Heart left ventricle (tissue), 16 donors: ENCODE data around the gene TENT4B. TPM values are rescaled to one million over a fixed set of nuclear protein-coding genes. Genes with fewer than 3 reads are reported as not detected.
A peak's percentile ranks its signal among the peaks of the same experiment; 100 is the strongest.

ENCODE experiments used
- ATAC-seq, 4 donors: fragments of 200-7000 bp; cut with Tn5 transposase; one replicate each; pipeline ENCODE4 v1.9.1; 2020 to 2022; ENCODE audit warnings: moderate library complexity in 4 of 4, mild to moderate bottlenecking in 3 of 4, moderate number of reproducible peaks in 1 of 4
- DNase-seq, 5 donors: peaks; one replicate each; pipeline ENCODE4 v3.0.0-alpha.2; 2020
- H3K27ac ChIP-seq, 12 donors: fragments of 200-600 bp; sonication (generic) in 4 of 12; one replicate each; pipeline versions ENCODE4 v1.5.0 to v1.8.0; 2016 to 2022; ENCODE audit warnings: mild to moderate bottlenecking in 2 of 12
- H3K27me3 ChIP-seq, 9 donors: fragments of 200-600 bp; sonication (generic) in 2 of 9; one replicate each; pipeline versions ENCODE4 v1.5.1 to v1.8.0; 2016 to 2022; ENCODE audit warnings: mild to moderate bottlenecking in 3 of 9
- H3K36me3 ChIP-seq, 9 donors: fragments of 200-600 bp; sonication (generic) in 2 of 9; one replicate each; pipeline versions ENCODE4 v1.5.0 to v1.8.0; 2018 to 2022; ENCODE audit warnings: mild to moderate bottlenecking in 2 of 9
- H3K4me1 ChIP-seq, 12 donors: fragments of 200-600 bp; sonication (generic) in 4 of 12; one replicate each; pipeline versions ENCODE4 v1.5.0 to v1.8.0; 2016 to 2022; ENCODE audit warnings: mild to moderate bottlenecking in 3 of 12
- H3K4me3 ChIP-seq, 12 donors: fragments of 200-600 bp; sonication (generic) in 4 of 12; one replicate each; pipeline versions ENCODE4 v1.5.0 to v1.8.0; 2017 to 2022; ENCODE audit warnings: mild to moderate bottlenecking in 9 of 12, moderate library complexity in 4 of 12
- H3K9me3 ChIP-seq, 12 donors: fragments of 200-600 bp; sonication (generic) in 4 of 12; one replicate each; pipeline versions ENCODE4 v1.5.0 to v1.8.0; 2016 to 2022; ENCODE audit warnings: mild to moderate bottlenecking in 1 of 12
- POLR2A ChIP-seq, 2 donors: fragments of 450-650 bp; IDR thresholded peaks; one replicate each; pipeline ENCODE4 v1.6.1; 2017; ENCODE audit warnings: antibody characterized with exemption in 2 of 2, mild to moderate bottlenecking in 2 of 2, moderate library complexity in 2 of 2
- WGBS, 4 donors: extraction: QIAGEN DNeasy Blood & Tissue Kit in 2 of 4; methylation state at CpG; one replicate each; pipeline versions ENCODE4 v1.1.5 to v1.1.7; 2013 to 2018; 5-methylcytosine and 5-hydroxymethylcytosine counted together
- intact Hi-C, 10 donors: fragments of 100-400 bp; cut with DNase I; formaldehyde crosslinking; loops; one replicate each; pipeline versions ENCODE4 v1.11.1 to v1.14.2; 2022
- polyA plus RNA-seq, 2 donors: library from polyadenylated mRNA; stranded (reverse); fragments of 200-250 nt; gene quantifications; one replicate each; pipeline ENCODE4 v1.2.3, GENCODE V29; 2013
- total RNA-seq, 9 donors: library from RNA; depleted of rRNA in 2 of 9; stranded (reverse); fragments of >200 nt in 2 of 9; fragmentation: NEBNext Ultra II Directional in 3 of 9; extraction: Animal tissue kit (Norgen Biotek cat#: 25700) in 3 of 9; gene quantifications; one replicate each; pipeline versions ENCODE4 v1.1.0 to v1.2.4, GENCODE V29; 2016 to 2023
- TF ChIP-seq, protein P1 (sequence below), 12 donors: fragments of 200-600 bp; sonication (generic) in 4 of 12; IDR thresholded peaks; one replicate each; pipeline versions ENCODE4 v1.5.0 to v1.8.0; 2018 to 2022; ENCODE audit warnings: antibody characterized with exemption in 12 of 12, mild to moderate bottlenecking in 5 of 12
- donor health status: ischemic (EF 13 %, LVEDD 7.1; RV severe dilation, severe dysfunction).
- donor health status: healthy with polysubstance abuse.
- donor health status: DM: no; HTN: yes; CAD: no.
- donor health status: DM: no; HTN: no; CAD: no.
- donor health status: ischemic (EF 25% LVEDD 6.9; RV normal size, moderate dysfunction).
- donor health status: ischemic (EF 25% LVEDD 5.7; RV mildly dilated, moderate dysfunction).
- donor health status: healthy.
- donor health status: DM: yes; HTN: yes; CAD: no.
- donor health status: ischemic (EF 35%, LVEDD 5.7; RV mildly dilated, moderate dysfunction).
- donor health status: nonischemic (EF 11% LVEDD 7.7; RV severe dilation, severe dysfunction).
- donor health status: DM: yes; HTN: yes; CAD: no.
- donor health status: PGD.
- donor health status: ischemic (EF 29% LVEDD 5.4; RV normal size, mild dysfunction).
- donor health status: nonischemic (EF 23%, LVEDD 6.1; RV moderate dilation, normal function).

TENT4B gene
- total and polyA plus RNA-seq, 11 donors: 2.2 to 8.8 (median 6.5) TPM

DNA sequence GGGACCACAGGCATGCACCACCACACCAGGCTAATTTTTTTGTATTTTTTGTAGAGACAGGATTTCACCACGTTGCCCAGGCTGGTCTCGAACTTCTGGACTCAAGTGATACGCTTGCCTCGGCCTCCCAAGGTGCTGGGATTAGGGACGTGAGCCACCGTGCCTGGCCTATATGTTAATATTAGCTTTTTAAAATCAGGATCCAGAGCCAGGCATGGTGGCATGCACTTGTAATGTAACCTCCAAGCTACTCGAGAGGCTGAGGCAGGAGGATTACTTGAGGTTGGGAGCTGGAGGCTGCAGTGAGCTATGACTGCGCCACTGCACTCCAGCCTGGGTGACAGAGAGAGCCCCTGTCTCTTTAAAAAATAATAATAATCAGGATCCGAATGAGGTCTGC lies 104.8 kb downstream of the TENT4B start:
- TF ChIP-seq POLR2A (IDR thresholded peaks at IDR 0.05): no peak
- TF ChIP-seq, protein P1, sequence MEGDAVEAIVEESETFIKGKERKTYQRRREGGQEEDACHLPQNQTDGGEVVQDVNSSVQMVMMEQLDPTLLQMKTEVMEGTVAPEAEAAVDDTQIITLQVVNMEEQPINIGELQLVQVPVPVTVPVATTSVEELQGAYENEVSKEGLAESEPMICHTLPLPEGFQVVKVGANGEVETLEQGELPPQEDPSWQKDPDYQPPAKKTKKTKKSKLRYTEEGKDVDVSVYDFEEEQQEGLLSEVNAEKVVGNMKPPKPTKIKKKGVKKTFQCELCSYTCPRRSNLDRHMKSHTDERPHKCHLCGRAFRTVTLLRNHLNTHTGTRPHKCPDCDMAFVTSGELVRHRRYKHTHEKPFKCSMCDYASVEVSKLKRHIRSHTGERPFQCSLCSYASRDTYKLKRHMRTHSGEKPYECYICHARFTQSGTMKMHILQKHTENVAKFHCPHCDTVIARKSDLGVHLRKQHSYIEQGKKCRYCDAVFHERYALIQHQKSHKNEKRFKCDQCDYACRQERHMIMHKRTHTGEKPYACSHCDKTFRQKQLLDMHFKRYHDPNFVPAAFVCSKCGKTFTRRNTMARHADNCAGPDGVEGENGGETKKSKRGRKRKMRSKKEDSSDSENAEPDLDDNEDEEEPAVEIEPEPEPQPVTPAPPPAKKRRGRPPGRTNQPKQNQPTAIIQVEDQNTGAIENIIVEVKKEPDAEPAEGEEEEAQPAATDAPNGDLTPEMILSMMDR (IDR thresholded peaks at IDR 0.05): no peak
- DNase-seq (no peak), ATAC-seq (no peak)
- H3K4me1 ChIP-seq: peaks cover 0 to 34% (median 10%) of the 10 kb centered on the region in 12 donors
- intact Hi-C loops: no loop called here
- H3K27ac ChIP-seq: no peak overlapping the region
- peaks cover 0 to 6% (median 0%) of the 10 kb centered on the region in 12 donors for H3K9me3 ChIP-seq
- no peaks in the 10 kb centered on the region for H3K36me3 ChIP-seq
- H3K4me3 ChIP-seq: no peak overlapping the region
- WGBS, 4 donors: 89 to 93% (median 91%) methylated on average over 9 of the region's 9 CpGs
- H3K27me3 ChIP-seq: no peaks in the 10 kb centered on the region

DNA sequence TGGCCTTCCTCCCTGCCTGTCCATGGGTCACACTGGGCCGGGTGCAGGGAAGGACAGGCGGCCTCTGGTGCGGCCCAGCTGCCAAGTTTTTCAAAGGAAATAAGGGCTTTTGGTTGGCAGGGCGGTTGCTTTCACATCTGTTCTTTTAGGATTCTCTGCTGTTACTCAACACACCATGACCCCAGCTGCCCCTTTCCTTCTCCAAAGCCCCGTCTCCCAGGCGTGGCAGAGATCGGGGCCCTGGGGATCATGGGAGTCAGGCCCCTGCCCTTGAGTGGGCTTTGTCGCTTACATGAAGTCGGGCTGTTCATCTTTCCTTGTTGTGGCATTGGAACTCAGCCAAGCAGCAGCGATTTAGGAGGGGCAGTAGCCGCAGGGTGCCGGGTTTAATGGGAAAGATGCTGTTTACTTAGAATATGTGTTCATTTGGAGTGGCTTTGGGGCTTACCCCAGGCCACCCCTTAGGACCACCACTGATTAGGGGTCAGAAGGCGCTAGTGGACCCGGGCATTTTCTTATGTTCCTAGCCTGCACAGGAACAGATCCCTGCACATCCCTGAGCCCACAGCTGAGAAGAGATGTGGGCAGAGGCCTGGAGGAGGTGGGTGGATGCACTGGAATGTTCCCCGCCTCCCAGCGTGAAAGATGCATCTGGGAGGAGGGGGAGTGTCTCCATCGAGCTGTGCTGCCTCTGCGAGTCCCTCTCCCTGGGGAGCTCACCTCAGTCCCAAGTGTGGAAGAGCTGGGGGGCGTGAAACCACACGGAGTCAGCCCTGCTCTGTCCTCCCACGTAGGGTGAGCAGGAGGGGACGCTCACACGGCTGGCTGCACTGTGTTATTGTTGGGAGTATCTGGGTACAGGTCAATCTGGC lies 106.5 kb downstream of the TENT4B start:
- intact Hi-C loops: loop anchor here in 1 of 10 donors (10.0 kb wide), 1 partner anchor 55 kb away; no protein-coding TSS in a partner anchor
- ATAC-seq (peak; percentile 59 to 82 (median 77)), DNase-seq (peak in 4 of 5 donors; percentile 60 to 84 (median 70))
- Histone ChIP-seq H3K27ac (peak overlapping the region in 10 of 12 donors; percentile 1 to 75 (median 42)), H3K27me3 (no peaks in the 10 kb centered on the region), H3K36me3 (no peaks in the 10 kb centered on the region), H3K4me3 (no peak overlapping the region), H3K9me3 (peaks cover 0 to 6% (median 0%) of the 10 kb centered on the region in 12 donors), H3K4me1 (peaks cover 0 to 32% (median 10%) of the 10 kb centered on the region in 12 donors)
- 40 to 53% (median 48%) methylated on average over 16 to 23 of the region's 23 CpGs for WGBS, 4 donors
- no peak for TF ChIP-seq POLR2A (IDR thresholded peaks at IDR 0.05)
- TF ChIP-seq, protein P1 (IDR thresholded peaks at IDR 0.05): no peak

DNA sequence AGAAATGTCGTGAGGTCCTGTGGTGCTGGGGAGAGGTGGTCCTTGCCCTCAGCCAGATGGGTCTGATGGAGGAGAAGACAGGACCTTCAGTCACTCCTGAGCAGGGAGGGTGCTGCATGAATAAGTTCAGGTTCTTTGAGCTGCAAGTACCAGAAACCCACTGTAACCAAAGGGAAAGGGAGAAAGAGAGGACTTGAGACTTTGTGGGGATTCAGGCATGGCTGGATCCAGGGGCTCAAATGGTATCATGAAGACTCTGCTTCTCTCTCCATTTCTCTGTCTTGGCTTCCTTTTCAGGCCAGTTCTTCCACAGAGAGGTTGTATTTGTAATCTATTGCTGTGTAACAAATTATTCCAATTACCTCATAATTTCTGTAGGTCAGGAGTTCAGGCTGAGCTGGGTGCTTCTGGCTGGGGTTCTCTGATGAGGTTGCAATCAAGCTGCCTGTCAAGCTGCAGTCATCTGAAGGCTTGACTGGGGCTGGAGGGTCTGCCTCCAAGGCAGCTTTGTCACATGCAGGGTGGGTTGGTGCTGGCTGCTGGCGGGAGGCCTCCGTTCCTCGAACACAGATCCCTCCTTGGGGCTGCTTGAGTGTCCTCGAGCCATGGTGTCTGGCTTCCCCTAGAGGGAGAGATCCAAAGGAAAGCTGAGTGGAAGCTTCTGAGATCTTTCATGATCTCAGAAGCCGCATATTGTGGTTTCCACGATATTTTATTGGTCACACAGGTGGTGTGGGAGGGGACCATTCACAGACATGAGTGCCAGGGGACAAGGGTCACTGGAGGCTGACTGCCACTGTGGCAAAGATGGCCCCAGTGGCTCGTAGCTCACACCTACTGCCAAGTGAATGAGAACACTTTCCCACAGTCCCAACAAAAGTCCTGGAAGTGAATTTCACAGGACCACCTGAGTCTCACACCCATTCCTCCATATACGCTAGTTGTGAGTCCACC lies 107.4 kb downstream of the TENT4B start:
- WGBS, 4 donors: 93 to 95% (median 94%) methylated on average over 8 to 9 of the region's 9 CpGs
- peaks cover 0 to 35% (median 10%) of the 10 kb centered on the region in 12 donors for H3K4me1 ChIP-seq
- TF ChIP-seq, protein P1 (IDR thresholded peaks at IDR 0.05): no peak
- TF ChIP-seq POLR2A (IDR thresholded peaks at IDR 0.05): no peak
- H3K9me3 ChIP-seq: peaks cover 0 to 6% (median 0%) of the 10 kb centered on the region in 12 donors
- intact Hi-C loops: loop anchor here in 1 of 10 donors (10.0 kb wide), 1 partner anchor 54 kb away; no protein-coding TSS in a partner anchor
- DNase-seq: peak in 2 of 5 donors; percentile 12 to 37
- H3K27me3 ChIP-seq: no peaks in the 10 kb centered on the region
- peak overlapping the region in 3 of 12 donors; percentile 1 to 75 (median 34) for H3K27ac ChIP-seq
- no peaks in the 10 kb centered on the region for H3K36me3 ChIP-seq
- H3K4me3 ChIP-seq: no peak overlapping the region
- no peak for ATAC-seq
